Posterior cingulate gyrus (tissue), 11 donors: ENCODE data around the gene SLC22A12.

Experiments
- DNase-seq, 10 donors: peaks; one replicate each; pipeline versions ENCODE4 v3.0.0 to v3.0.0-alpha.2; 2020 to 2021; ENCODE audit warnings: mixed read lengths in 3 of 10
- intact Hi-C: fragments of 100-400 bp; cut with DNase I; formaldehyde crosslinking; loops from one replicate; pipeline ENCODE4 v1.15.1; 2023

Gene SLC22A12

GRCh38 chr11:64561984-64562722 lies 28.9 kb upstream of the SLC22A12 start:
- intact Hi-C loops, result no loop called here
- DNase-seq, result peak in 3 of 10 donors; percentile 33 to 79 (median 71)

- intact Hi-C loops, result no loop called here
- DNase-seq, result peak in 3 of 10 donors; percentile 9 to 51 (median 15)
Observed at GRCh38 chr11:64562723-64563351, 28.2 kb upstream of the SLC22A12 start.

GRCh38 chr11:64563966-64564365 lies 27.1 kb upstream of the SLC22A12 start:
- intact Hi-C loops, result no loop called here
- peak in 3 of 10 donors; percentile 55 to 75 (median 69) for DNase-seq

- intact Hi-C loops, result no loop called here
- peak in 2 of 10 donors; percentile 30 to 70 for DNase-seq
Observed at GRCh38 chr11:64564419-64564818, 26.6 kb upstream of the SLC22A12 start.

GRCh38 chr11:64564947-64565889 lies 25.8 kb upstream of the SLC22A12 start:
- intact Hi-C loops, result no loop called here
- DNase-seq, result peak in 3 of 10 donors; percentile 47 to 79 (median 73)

GRCh38 chr11:64566042-64566914 lies 24.7 kb upstream of the SLC22A12 start:
- intact Hi-C loops, result no loop called here

GRCh38 chr11:64566915-64567891 lies 23.8 kb upstream of the SLC22A12 start:
- intact Hi-C loops, result no loop called here
- DNase-seq, result peak in 3 of 10 donors; percentile 56 to 83 (median 78)

More at GRCh38 chr11:64566042-64566914, 24.7 kb upstream of the SLC22A12 start:
- peak in 3 of 10 donors; percentile 61 to 65 (median 64) for DNase-seq

- intact Hi-C loops, result no loop called here
- peak in 3 of 10 donors; percentile 86 to 91 (median 87) for DNase-seq
Observed at GRCh38 chr11:64568041-64568571, 22.9 kb upstream of the SLC22A12 start.

- DNase-seq, result peak in 3 of 10 donors; percentile 39 to 59 (median 58)
- intact Hi-C loops, result no loop called here
Observed at GRCh38 chr11:64568584-64569140, 22.4 kb upstream of the SLC22A12 start.

GRCh38 chr11:64569300-64569970 lies 21.6 kb upstream of the SLC22A12 start:
- intact Hi-C loops, result no loop called here

GRCh38 chr11:64570341-64570740 lies 20.7 kb upstream of the SLC22A12 start:
- peak in 2 of 10 donors; percentile 6 to 11 for DNase-seq
- intact Hi-C loops, result no loop called here

More at GRCh38 chr11:64569300-64569970, 21.6 kb upstream of the SLC22A12 start:
- DNase-seq, result peak in 3 of 10 donors; percentile 23 to 52 (median 37)

- intact Hi-C loops, result no loop called here
- peak in 3 of 10 donors; percentile 31 to 57 (median 48) for DNase-seq
Observed at GRCh38 chr11:64571050-64571409, 20.0 kb upstream of the SLC22A12 start.

GRCh38 chr11:64571410-64572091 lies 19.5 kb upstream of the SLC22A12 start:
- peak in 3 of 10 donors; percentile 55 to 84 (median 76) for DNase-seq
- intact Hi-C loops, result no loop called here

- peak in 3 of 10 donors; percentile 31 to 52 (median 45) for DNase-seq
- intact Hi-C loops, result no loop called here
Observed at GRCh38 chr11:64572143-64572542, 18.9 kb upstream of the SLC22A12 start.

GRCh38 chr11:64577202-64577601 lies 13.8 kb upstream of the SLC22A12 start:
- intact Hi-C loops, result no loop called here
- peak in 1 of 10 donors; percentile 16 for DNase-seq

GRCh38 chr11:64580412-64580811 lies 10.6 kb upstream of the SLC22A12 start:
- intact Hi-C loops, result no loop called here
- peak in 5 of 10 donors; percentile 32 to 87 (median 75) for DNase-seq
